VCaP (cell line): ENCODE data around the gene LZTFL1.

Source experiments
- H3K27ac ChIP-seq: fragments of 450-650 bp; 2 replicates; pipeline ENCODE4 v1.5.1; 2017
- CTCF ChIP-seq: fragments of 450-650 bp; conservative IDR thresholded peaks from 2 replicates; pipeline ENCODE4 v1.5.1; 2017; ENCODE audit warnings: mild to moderate bottlenecking, moderate library complexity

Gene LZTFL1

GRCh38 chr3:45783667-45784066 is 58.3 kb downstream of the LZTFL1 start:
- no peak overlapping the region for H3K27ac ChIP-seq
- no peak for TF ChIP-seq CTCF

GRCh38 chr3:45782381-45782780 is 59.5 kb downstream of the LZTFL1 start:
- no peak overlapping the region for H3K27ac ChIP-seq
- TF ChIP-seq CTCF, result no peak

GRCh38 chr3:45781841-45782240 is 60.1 kb downstream of the LZTFL1 start:
- TF ChIP-seq CTCF, result no peak
- H3K27ac ChIP-seq, result no peak overlapping the region

- no peak for TF ChIP-seq CTCF
- no peak overlapping the region; the same call in 1 of the 2 replicates for H3K27ac ChIP-seq
Measured at GRCh38 chr3:45781271-45781670, 60.6 kb downstream of the LZTFL1 start.

GRCh38 chr3:45779746-45780735 is 61.9 kb downstream of the LZTFL1 start:
- H3K27ac ChIP-seq, result peak overlapping the region; percentile 55; the same call in 1 of the 2 replicates
- TF ChIP-seq CTCF, result no peak

GRCh38 chr3:45778761-45779201 is 63.1 kb downstream of the LZTFL1 start:
- no peak for TF ChIP-seq CTCF
- peak overlapping the region; percentile 55; the same call in 1 of the 2 replicates for H3K27ac ChIP-seq

GRCh38 chr3:45777746-45778386 is 64.1 kb downstream of the LZTFL1 start:
- no peak overlapping the region for H3K27ac ChIP-seq
- no peak for TF ChIP-seq CTCF
